Measurements from ENCODE around the gene NAA15. TPM values are rescaled to one million over a fixed set of nuclear protein-coding genes. Genes with fewer than 3 reads are reported as not detected.

NAA15 gene
- total RNA-seq, 1 experiment from 2014 or later = 55.0 TPM

- Histone ChIP-seq H3K4me3 (ENCODE audit: low read depth in 2 of 2, low read length in 2 of 2) (peak overlapping the region; percentile 25 to 59), H3K27ac (ENCODE audit: low read length) (peak overlapping the region; percentile 63), H3K36me3 (ENCODE audit: control insufficient read depth, insufficient read depth, low read length) (no peaks in the 10 kb centered on the region), H3K9me3 (ENCODE audit: control insufficient read depth, insufficient read depth, low read depth, low read length) (no peaks in the 10 kb centered on the region), H3K27me3 (ENCODE audit: control insufficient read depth, insufficient read depth, low read length) (no peaks in the 10 kb centered on the region), H3K4me1 (ENCODE audit: control insufficient read depth, insufficient read depth, low read length) (peaks cover 3% of the 10 kb centered on the region)
- CTCF ChIA-PET = interaction anchor here (0.7 kb wide), 1 partner anchor 67 kb away, joined by 4 read pairs; no protein-coding TSS in a partner anchor
- in situ Hi-C loops (cut with HindIII; ENCODE audit: low pct_unique_long_range_greater_than_20kb, low sequenced_read_pairs) = no loop called here
- DNase-seq (ENCODE audit: low read depth, low spot score) (no peak), ATAC-seq (peak; percentile 90)
- POLR2A ChIA-PET = no interaction called here
- intact Hi-C loops (cut with micrococcal nuclease; ENCODE audit: unreplicated experiment) = no loop called here
- BruUV-seq (replicated peaks) = no TSS peak
- TF ChIP-seq POLR2AphosphoS5 (IDR thresholded peaks at IDR 0.05; ENCODE audit: low read depth, low read length) = no peak
- no peak for TF ChIP-seq TCF7L2 (IDR thresholded peaks at IDR 0.05; ENCODE audit: low read depth, low read length)
- no peak for TF ChIP-seq SIN3A (IDR thresholded peaks at IDR 0.05; ENCODE audit: borderline replicate concordance, insufficient read depth, low read depth, low read length)
- TF ChIP-seq REST (IDR thresholded peaks at IDR 0.05; ENCODE audit: insufficient read depth in 1 of 2, low read depth in 2 of 2, low read length in 1 of 2) = no peak
- TF ChIP-seq, protein P1, sequence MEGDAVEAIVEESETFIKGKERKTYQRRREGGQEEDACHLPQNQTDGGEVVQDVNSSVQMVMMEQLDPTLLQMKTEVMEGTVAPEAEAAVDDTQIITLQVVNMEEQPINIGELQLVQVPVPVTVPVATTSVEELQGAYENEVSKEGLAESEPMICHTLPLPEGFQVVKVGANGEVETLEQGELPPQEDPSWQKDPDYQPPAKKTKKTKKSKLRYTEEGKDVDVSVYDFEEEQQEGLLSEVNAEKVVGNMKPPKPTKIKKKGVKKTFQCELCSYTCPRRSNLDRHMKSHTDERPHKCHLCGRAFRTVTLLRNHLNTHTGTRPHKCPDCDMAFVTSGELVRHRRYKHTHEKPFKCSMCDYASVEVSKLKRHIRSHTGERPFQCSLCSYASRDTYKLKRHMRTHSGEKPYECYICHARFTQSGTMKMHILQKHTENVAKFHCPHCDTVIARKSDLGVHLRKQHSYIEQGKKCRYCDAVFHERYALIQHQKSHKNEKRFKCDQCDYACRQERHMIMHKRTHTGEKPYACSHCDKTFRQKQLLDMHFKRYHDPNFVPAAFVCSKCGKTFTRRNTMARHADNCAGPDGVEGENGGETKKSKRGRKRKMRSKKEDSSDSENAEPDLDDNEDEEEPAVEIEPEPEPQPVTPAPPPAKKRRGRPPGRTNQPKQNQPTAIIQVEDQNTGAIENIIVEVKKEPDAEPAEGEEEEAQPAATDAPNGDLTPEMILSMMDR (IDR thresholded peaks at IDR 0.05) = no peak
Measured at GRCh38 chr4:139266583-139267257, 34.6 kb upstream of the NAA15 start.

DNA sequence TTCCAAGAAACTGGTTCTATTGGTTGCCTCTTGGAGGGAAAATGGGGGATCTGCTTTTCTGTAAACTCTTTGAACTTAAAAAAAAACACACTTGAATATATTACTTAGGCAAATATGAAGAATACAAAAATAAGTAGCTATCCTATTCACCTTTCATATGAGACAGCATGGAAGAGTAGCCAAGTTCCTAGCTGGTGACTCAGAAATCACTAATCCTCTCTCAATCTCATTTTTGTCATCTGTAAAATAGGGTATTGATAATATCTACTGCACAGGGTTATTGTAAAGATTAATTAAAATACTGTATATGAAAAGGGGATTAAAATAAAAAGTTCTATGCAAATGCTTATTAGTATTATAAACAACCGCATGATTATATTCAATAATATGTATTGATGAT lies 34.0 kb upstream of the NAA15 start:
- intact Hi-C loops (cut with micrococcal nuclease; ENCODE audit: unreplicated experiment) (no loop called here), in situ Hi-C loops (cut with HindIII; ENCODE audit: low pct_unique_long_range_greater_than_20kb, low sequenced_read_pairs) (no loop called here)
- no peak for ATAC-seq
- Histone ChIP-seq H3K9me3 (ENCODE audit: control insufficient read depth, insufficient read depth, low read depth, low read length) (no peaks in the 10 kb centered on the region), H3K4me3 (ENCODE audit: low read depth in 2 of 2, low read length in 2 of 2) (no peak overlapping the region), H3K27ac (ENCODE audit: low read length) (no peak overlapping the region), H3K4me1 (ENCODE audit: control insufficient read depth, insufficient read depth, low read length) (peaks cover 3% of the 10 kb centered on the region), H3K36me3 (ENCODE audit: control insufficient read depth, insufficient read depth, low read length) (no peaks in the 10 kb centered on the region), H3K27me3 (ENCODE audit: control insufficient read depth, insufficient read depth, low read length) (no peaks in the 10 kb centered on the region)
- no peak for TF ChIP-seq REST (IDR thresholded peaks at IDR 0.05; ENCODE audit: insufficient read depth in 1 of 2, low read depth in 2 of 2, low read length in 1 of 2)
- no peak for TF ChIP-seq TCF7L2 (IDR thresholded peaks at IDR 0.05; ENCODE audit: low read depth, low read length)
- no peak for TF ChIP-seq SIN3A (IDR thresholded peaks at IDR 0.05; ENCODE audit: borderline replicate concordance, insufficient read depth, low read depth, low read length)
- no peak for TF ChIP-seq POLR2AphosphoS5 (IDR thresholded peaks at IDR 0.05; ENCODE audit: low read depth, low read length)
- TF ChIP-seq, protein P1 (IDR thresholded peaks at IDR 0.05) = no peak
- no TSS peak for BruUV-seq (replicated peaks)
- CTCF ChIA-PET = no interaction called here
- POLR2A ChIA-PET = no interaction called here
- no peak for DNase-seq (ENCODE audit: low read depth, low spot score)

Data from Panc1 (cell line).